Endothelial cell of umbilical vein (primary cell): Measurements from ENCODE around the gene LRRN4.

Experiments
- CTCF ChIP-seq, 2 donors: IDR thresholded peaks; 1 replicate in 1 of 2; 2 replicates in 1 of 2; pipeline ENCODE4 v1.5.1; 2011; ENCODE audit warnings: low read length in 2 of 2, mild to moderate bottlenecking in 2 of 2, moderate library complexity in 2 of 2, control low read depth in 1 of 2, inconsistent platforms in 1 of 2, low read depth in 1 of 2; ENCODE audit not compliant: insufficient read depth in 1 of 2; ENCODE audit errors: extremely low read depth in 1 of 2
- EZH2 ChIP-seq: IDR thresholded peaks from 2 replicates; pipeline ENCODE4 v1.6.1; 2012; ENCODE audit warnings: borderline replicate concordance, low read depth, mild to moderate bottlenecking, moderate library complexity, low read length, inconsistent platforms; ENCODE audit not compliant: severe bottlenecking
- FOS ChIP-seq: IDR thresholded peaks from 2 replicates; pipeline ENCODE4 v1.6.1; 2011; ENCODE audit warnings: mild to moderate bottlenecking, low read length, moderate library complexity, borderline replicate concordance; ENCODE audit not compliant: insufficient read depth
- GATA2 ChIP-seq: IDR thresholded peaks from 2 replicates; pipeline ENCODE4 v1.7.0; 2011; ENCODE audit warnings: low read depth, mild to moderate bottlenecking, moderate library complexity, mixed read lengths, low read length; ENCODE audit not compliant: insufficient read length, insufficient read depth
- JUN ChIP-seq: IDR thresholded peaks from 2 replicates; pipeline ENCODE4 v1.6.1; 2011; ENCODE audit warnings: borderline replicate concordance, low read depth; ENCODE audit not compliant: insufficient read length, insufficient read depth
- MAX ChIP-seq: IDR thresholded peaks from 2 replicates; pipeline ENCODE4 v1.6.1; 2011; ENCODE audit not compliant: insufficient read depth, insufficient read length
- MYC ChIP-seq: IDR thresholded peaks from one replicate; pipeline ENCODE4 v1.6.1; 2011; ENCODE audit warnings: mild to moderate bottlenecking, low read depth, low read length
- POLR2A ChIP-seq: IDR thresholded peaks from 2 replicates; pipeline ENCODE4 v1.6.1; 2012; ENCODE audit warnings: low read depth, mild to moderate bottlenecking, control low read depth, low read length
- POLR2AphosphoS5 ChIP-seq: IDR thresholded peaks from 2 replicates; pipeline ENCODE4 v1.6.1; 2012; ENCODE audit warnings: low read depth, mild to moderate bottlenecking, control low read depth, low read length, moderate library complexity; ENCODE audit not compliant: insufficient read depth

GRCh38 chr20:6074784-6075183 is 20.9 kb upstream of the LRRN4 start:
- no peak for TF ChIP-seq CTCF (IDR thresholded peaks at IDR 0.05; ENCODE audit: extremely low read depth in 1 of 2, insufficient read depth in 1 of 2, low read depth in 1 of 2, low read length in 2 of 2)
- TF ChIP-seq POLR2A, result no peak
- TF ChIP-seq EZH2, result no peak
- TF ChIP-seq MYC, result no peak
- TF ChIP-seq MAX, result no peak
- TF ChIP-seq POLR2AphosphoS5, result no peak
- TF ChIP-seq GATA2, result no peak
- no peak for TF ChIP-seq JUN
- no peak for TF ChIP-seq FOS
